GM19025 (cell line): ENCODE data around the gene C6orf52.
"Not testable (repeated sequence)": the region's sequence is repeated elsewhere in the genome, so short reads cannot be mapped to it uniquely, and the experiment has no call there.

Source experiments
- ATAC-seq: cut with Tn5 transposase; IDR thresholded peaks from one replicate; pipeline ENCODE4 v1.9.1; 2021; ENCODE audit warnings: mild to moderate bottlenecking, low read depth, moderate library complexity; ENCODE audit not compliant: unreplicated experiment

The C6orf52 gene

GRCh38 chr6:10713962-10714361 lies 19.5 kb upstream of the C6orf52 start:
- ATAC-seq, result no peak

GRCh38 chr6:10696655-10697054 lies 2.2 kb upstream of the C6orf52 start:
- ATAC-seq, result no peak

- ATAC-seq, result no peak
These were observed 756 bp upstream of the C6orf52 start for GRCh38 chr6:10695086-10695657.

GRCh38 chr6:10692965-10693538 lies 1.4 kb downstream of the C6orf52 start:
- no peak for ATAC-seq

- no peak for ATAC-seq
These were observed 3.6 kb downstream of the C6orf52 start for GRCh38 chr6:10690651-10691445.

GRCh38 chr6:10687582-10687981 lies 6.8 kb downstream of the C6orf52 start:
- ATAC-seq, result no peak

- ATAC-seq, result no peak
These were observed 7.5 kb downstream of the C6orf52 start for GRCh38 chr6:10686901-10687300.

GRCh38 chr6:10685092-10685915 lies 9.1 kb downstream of the C6orf52 start:
- no peak for ATAC-seq

GRCh38 chr6:10684618-10685017 lies 9.8 kb downstream of the C6orf52 start:
- ATAC-seq, result no peak

- no peak for ATAC-seq
These were observed 11.9 kb downstream of the C6orf52 start for GRCh38 chr6:10682355-10682988.

- ATAC-seq, result no peak
These were observed 12.6 kb downstream of the C6orf52 start for GRCh38 chr6:10681795-10682194.

- no peak for ATAC-seq
These were observed 16.0 kb downstream of the C6orf52 start for GRCh38 chr6:10678456-10678855.

- ATAC-seq, result no peak
These were observed 18.0 kb downstream of the C6orf52 start for GRCh38 chr6:10676403-10676802.

- ATAC-seq, result no peak
These were observed 26.1 kb downstream of the C6orf52 start for GRCh38 chr6:10668126-10668917.

- not testable (repeated sequence) for ATAC-seq
These were observed 28.8 kb downstream of the C6orf52 start for GRCh38 chr6:10665595-10665994.

- no peak for ATAC-seq
These were observed 31.7 kb downstream of the C6orf52 start for GRCh38 chr6:10662742-10663141.

- no peak for ATAC-seq
These were observed 32.2 kb downstream of the C6orf52 start for GRCh38 chr6:10662207-10662606.

GRCh38 chr6:10660431-10661191 lies 33.8 kb downstream of the C6orf52 start:
- ATAC-seq, result not testable (repeated sequence)
